CD4-positive, alpha-beta memory T cell (primary cell): ENCODE data around the gene BOLA3. TPM values are rescaled to one million over a fixed set of nuclear protein-coding genes. Genes with fewer than 3 reads are reported as not detected.

Experiments
- CTCF ChIA-PET: fragments of 350-600 bp; sonication (Branson Sonifier 250); formaldehyde crosslinking; loops from one replicate; lab custom pipeline; 2021; ENCODE audit warnings: inconsistent platforms; ENCODE audit not compliant: partially characterized antibody; lab: Charles Lee
- POLR2A ChIA-PET: fragments of 350-600 bp; sonication (Branson Sonifier 250); formaldehyde crosslinking; loops from one replicate; lab custom pipeline; 2021; ENCODE audit not compliant: partially characterized antibody; lab: Charles Lee
- DNase-seq, 5 donors: peaks; one replicate each; pipeline versions ENCODE4 v3.0.0 to v3.0.0-alpha.2; 2020 to 2022; ENCODE audit warnings: mixed read lengths in 1 of 5
- H3K27ac ChIP-seq: one replicate; pipeline ENCODE4 v1.7.0; 2013; ENCODE audit warnings: low read depth, low read length
- H3K27me3 ChIP-seq: 2 replicates; pipeline ENCODE4 v1.7.0; 2013; ENCODE audit warnings: mild to moderate bottlenecking, low read length, moderate library complexity; ENCODE audit not compliant: insufficient read depth
- H3K36me3 ChIP-seq: 2 replicates; pipeline ENCODE4 v1.7.0; 2013; ENCODE audit warnings: mild to moderate bottlenecking, low read length, moderate library complexity; ENCODE audit not compliant: insufficient read depth
- H3K4me1 ChIP-seq: 2 replicates; pipeline ENCODE4 v1.7.0; 2013; ENCODE audit warnings: mild to moderate bottlenecking, low read length, moderate library complexity; ENCODE audit not compliant: insufficient read depth
- H3K4me3 ChIP-seq, 2 donors: one replicate each; pipeline ENCODE4 v1.7.0; 2013; ENCODE audit warnings: low read length in 2 of 2, mild to moderate bottlenecking in 1 of 2
- H3K9me3 ChIP-seq, 2 donors: one replicate each; pipeline ENCODE4 v1.7.0; 2013; ENCODE audit warnings: low read length in 2 of 2, control low read depth in 1 of 2; ENCODE audit not compliant: control insufficient read depth in 1 of 2
- H3K27ac Mint-ChIP-seq, 7 donors: one replicate each; pipeline ENCODE4 v1.8.0; 2020 to 2021; ENCODE audit warnings: mixed read lengths in 7 of 7, mild to moderate bottlenecking in 6 of 7, inconsistent platforms in 3 of 7, moderate library complexity in 3 of 7
- H3K27me3 Mint-ChIP-seq, 2 donors: one replicate each; pipeline ENCODE4 v1.8.0; 2020 to 2021; ENCODE audit warnings: mixed read lengths in 2 of 2
- H3K36me3 Mint-ChIP-seq, 2 donors: one replicate each; pipeline ENCODE4 v1.8.0; 2020 to 2021; ENCODE audit warnings: mixed read lengths in 2 of 2, inconsistent platforms in 1 of 2, mild to moderate bottlenecking in 1 of 2
- H3K4me1 Mint-ChIP-seq, 4 donors: one replicate each; pipeline ENCODE4 v1.8.0; 2020 to 2021; ENCODE audit warnings: mixed read lengths in 4 of 4, mild to moderate bottlenecking in 1 of 4
- H3K4me3 Mint-ChIP-seq, 8 donors: one replicate each; pipeline ENCODE4 v1.8.0; 2020 to 2021; ENCODE audit warnings: mixed read lengths in 8 of 8, mild to moderate bottlenecking in 7 of 8, moderate library complexity in 6 of 8, inconsistent platforms in 3 of 8
- H3K9me3 Mint-ChIP-seq, 8 donors: one replicate each; pipeline ENCODE4 v1.8.0; 2020 to 2021; ENCODE audit warnings: mixed read lengths in 8 of 8, mild to moderate bottlenecking in 5 of 8, inconsistent platforms in 3 of 8, moderate library complexity in 1 of 8
- intact Hi-C: fragments of 100-400 bp; cut with micrococcal nuclease; formaldehyde crosslinking; loops from one replicate; pipeline ENCODE4 v1.15.1; 2023
- polyA plus RNA-seq, 2 donors: library from polyadenylated mRNA; unstranded; fragments of 300-500 nt; fragmentation: Illumina TruSeq; gene quantifications; one replicate each; pipeline ENCODE4 v1.2.3, GENCODE V29; 2021
- total RNA-seq, 2 experiments: library from RNA; stranded (reverse); gene quantifications; one replicate each; pipeline ENCODE4 v1.2.3, GENCODE V29; 2021

The BOLA3 gene
- total and polyA plus RNA-seq, 4 experiments from 2014 or later: 16.4 to 101 (median 50.5) TPM

GRCh38 chr2:74107071-74107470 lies 40.6 kb downstream of the BOLA3 start:
- H3K27me3 ChIP-seq: no peaks in the 10 kb centered on the region
- H3K27me3 Mint-ChIP-seq: peaks cover 0 to 2% of the 10 kb centered on the region in 2 donors
- ChIA-PET POLR2A (no interaction called here), CTCF (interaction anchor here (2.3 to 4.9 kb wide), 2 partner anchors 199 to 283 kb away, joined by 7 to 24 read pairs; no protein-coding TSS in a partner anchor)
- H3K36me3 Mint-ChIP-seq: peaks cover 22 to 25% of the 10 kb centered on the region in 2 donors
- H3K36me3 ChIP-seq: peaks cover 5% of the 10 kb centered on the region
- no peak overlapping the region for H3K4me3 Mint-ChIP-seq
- no peak overlapping the region for H3K27ac ChIP-seq
- H3K4me3 ChIP-seq: no peak overlapping the region
- no peak for DNase-seq
- H3K9me3 Mint-ChIP-seq: no peaks in the 10 kb centered on the region
- no peaks in the 10 kb centered on the region for H3K4me1 ChIP-seq
- no peaks in the 10 kb centered on the region for H3K4me1 Mint-ChIP-seq
- intact Hi-C loops: no loop called here
- no peaks in the 10 kb centered on the region for H3K9me3 ChIP-seq
- H3K27ac Mint-ChIP-seq: no peak overlapping the region

GRCh38 chr2:74105413-74105812 lies 42.3 kb downstream of the BOLA3 start:
- H3K27me3 ChIP-seq: no peaks in the 10 kb centered on the region
- Mint-ChIP-seq H3K36me3 (peaks cover 28 to 35% of the 10 kb centered on the region in 2 donors), H3K9me3 (no peaks in the 10 kb centered on the region), H3K27me3 (no peaks in the 10 kb centered on the region), H3K27ac (no peak overlapping the region), H3K4me1 (no peaks in the 10 kb centered on the region), H3K4me3 (no peak overlapping the region)
- CTCF ChIA-PET: interaction anchor here (1.0 to 4.9 kb wide), 5 partner anchors 8 to 281 kb away, joined by 3 to 24 read pairs (median 5); partner anchors contain the start of gene STAMBP
- DNase-seq: no peak
- POLR2A ChIA-PET: no interaction called here
- no peaks in the 10 kb centered on the region for H3K4me1 ChIP-seq
- H3K27ac ChIP-seq: no peak overlapping the region
- no peaks in the 10 kb centered on the region for H3K9me3 ChIP-seq
- intact Hi-C loops: no loop called here
- peaks cover 12% of the 10 kb centered on the region for H3K36me3 ChIP-seq
- H3K4me3 ChIP-seq: no peak overlapping the region

DNA sequence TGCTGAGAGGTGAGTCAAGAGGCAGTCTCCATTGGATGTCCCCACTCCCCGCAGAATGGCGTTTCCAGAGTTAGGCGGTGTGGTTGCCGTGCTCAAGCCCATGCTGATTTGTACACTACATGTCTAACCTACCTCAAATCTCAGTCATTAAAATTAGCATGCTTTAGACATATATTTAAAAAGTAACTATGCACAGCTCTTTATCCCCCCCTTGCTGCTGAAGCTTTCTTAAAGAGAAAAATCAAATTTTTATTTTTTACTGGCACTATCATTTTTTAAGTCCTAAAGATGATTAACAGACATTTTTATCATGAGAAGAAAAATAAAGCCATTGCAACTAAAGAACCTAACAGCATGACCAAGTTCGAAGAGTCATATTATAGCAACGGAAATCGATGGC lies 42.9 kb downstream of the BOLA3 start:
- peaks cover 18% of the 10 kb centered on the region for H3K36me3 ChIP-seq
- H3K4me1 ChIP-seq: no peaks in the 10 kb centered on the region
- peak in 2 of 5 donors; percentile 9 to 17 for DNase-seq
- H3K9me3 Mint-ChIP-seq: no peaks in the 10 kb centered on the region
- POLR2A ChIA-PET: no interaction called here
- peaks cover 30 to 40% of the 10 kb centered on the region in 2 donors for H3K36me3 Mint-ChIP-seq
- no peaks in the 10 kb centered on the region for H3K27me3 Mint-ChIP-seq
- no peaks in the 10 kb centered on the region for H3K27me3 ChIP-seq
- no peak overlapping the region for H3K27ac ChIP-seq
- intact Hi-C loops: no loop called here
- no peak overlapping the region for H3K4me3 Mint-ChIP-seq
- no peaks in the 10 kb centered on the region for H3K4me1 Mint-ChIP-seq
- no peaks in the 10 kb centered on the region for H3K9me3 ChIP-seq
- CTCF ChIA-PET: interaction anchor here (1.2 to 4.9 kb wide), 5 partner anchors 9 to 281 kb away, joined by 3 to 24 read pairs (median 7); partner anchors contain the start of gene STAMBP
- no peak overlapping the region for H3K4me3 ChIP-seq
- H3K27ac Mint-ChIP-seq: peak overlapping the region in 3 of 7 donors; percentile 36 to 61 (median 53)

GRCh38 chr2:74103763-74104162 lies 43.9 kb downstream of the BOLA3 start:
- H3K36me3 ChIP-seq: peaks cover 29% of the 10 kb centered on the region
- no peaks in the 10 kb centered on the region for H3K4me1 ChIP-seq
- peaks cover 36 to 50% of the 10 kb centered on the region in 2 donors for H3K36me3 Mint-ChIP-seq
- no peak overlapping the region for H3K27ac ChIP-seq
- no peaks in the 10 kb centered on the region for H3K4me1 Mint-ChIP-seq
- H3K4me3 Mint-ChIP-seq: no peak overlapping the region
- no peaks in the 10 kb centered on the region for H3K27me3 Mint-ChIP-seq
- H3K4me3 ChIP-seq: no peak overlapping the region
- CTCF ChIA-PET: interaction anchor here (0.7 to 4.9 kb wide), 5 partner anchors 47 to 279 kb away, joined by 3 to 24 read pairs (median 5); partner anchors contain the start of gene STAMBP
- H3K27ac Mint-ChIP-seq: peak overlapping the region in 1 of 7 donors; percentile 32
- no peaks in the 10 kb centered on the region for H3K9me3 Mint-ChIP-seq
- intact Hi-C loops: no loop called here
- no peaks in the 10 kb centered on the region for H3K27me3 ChIP-seq
- POLR2A ChIA-PET: no interaction called here
- no peaks in the 10 kb centered on the region for H3K9me3 ChIP-seq
- DNase-seq: no peak

DNA sequence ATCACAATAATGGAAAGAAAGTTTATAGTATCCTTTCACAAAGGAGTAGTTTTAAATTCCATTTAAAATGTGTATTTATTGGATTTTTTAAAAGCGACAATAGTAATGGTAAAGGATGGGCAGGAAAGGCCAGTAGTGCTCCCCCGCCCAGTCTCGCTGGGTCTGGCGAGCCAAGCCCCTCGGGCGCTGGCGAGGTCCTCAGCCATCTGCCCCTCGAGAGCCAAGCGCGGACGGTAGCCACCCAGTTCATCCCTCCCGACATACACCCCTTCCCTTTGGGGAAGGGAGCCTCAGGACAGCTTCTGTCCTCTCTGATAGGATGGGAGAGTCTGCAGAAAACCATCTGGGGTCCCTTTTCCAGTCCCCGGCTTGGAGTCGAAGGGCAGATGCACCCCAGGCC lies 45.2 kb downstream of the BOLA3 start:
- Mint-ChIP-seq H3K36me3 (peaks cover 42 to 59% of the 10 kb centered on the region in 2 donors), H3K27ac (no peak overlapping the region), H3K27me3 (no peaks in the 10 kb centered on the region), H3K9me3 (no peaks in the 10 kb centered on the region), H3K4me1 (no peaks in the 10 kb centered on the region), H3K4me3 (no peak overlapping the region)
- no peaks in the 10 kb centered on the region for H3K9me3 ChIP-seq
- no peak overlapping the region for H3K27ac ChIP-seq
- POLR2A ChIA-PET: no interaction called here
- CTCF ChIA-PET: interaction anchor here (1.5 to 4.9 kb wide), 4 partner anchors 18 to 278 kb away, joined by 3 to 24 read pairs (median 6); partner anchors contain the start of gene STAMBP
- no peaks in the 10 kb centered on the region for H3K4me1 ChIP-seq
- no peak for DNase-seq
- H3K27me3 ChIP-seq: no peaks in the 10 kb centered on the region
- intact Hi-C loops: no loop called here
- peaks cover 32% of the 10 kb centered on the region for H3K36me3 ChIP-seq
- no peak overlapping the region for H3K4me3 ChIP-seq

GRCh38 chr2:74101574-74102300 lies 46.0 kb downstream of the BOLA3 start:
- intact Hi-C loops: no loop called here
- CTCF ChIA-PET: interaction anchor here (0.9 to 1.8 kb wide), 3 partner anchors 19 to 278 kb away, joined by 3 to 4 read pairs (median 3); no protein-coding TSS in a partner anchor
- DNase-seq: no peak
- no peaks in the 10 kb centered on the region for H3K9me3 ChIP-seq
- Mint-ChIP-seq H3K27me3 (no peaks in the 10 kb centered on the region), H3K4me1 (no peaks in the 10 kb centered on the region), H3K36me3 (peaks cover 47 to 63% of the 10 kb centered on the region in 2 donors), H3K27ac (peak overlapping the region in 1 of 7 donors; percentile 35), H3K9me3 (no peaks in the 10 kb centered on the region), H3K4me3 (no peak overlapping the region)
- POLR2A ChIA-PET: no interaction called here
- no peaks in the 10 kb centered on the region for H3K4me1 ChIP-seq
- H3K36me3 ChIP-seq: peaks cover 32% of the 10 kb centered on the region
- no peaks in the 10 kb centered on the region for H3K27me3 ChIP-seq
- H3K4me3 ChIP-seq: no peak overlapping the region
- no peak overlapping the region for H3K27ac ChIP-seq
